Upper lobe of left lung (tissue), 6 donors: ENCODE results near the gene PDZD8. TPM values are rescaled to one million over a fixed set of nuclear protein-coding genes. Genes with fewer than 3 reads are reported as not detected.

Experiments used
- ATAC-seq, 2 donors: fragments of 200-7000 bp; cut with Tn5 transposase; one replicate each; pipeline ENCODE4 v1.9.1; 2022; ENCODE audit warnings: mild to moderate bottlenecking in 2 of 2, moderate library complexity in 2 of 2; ENCODE audit not compliant: low FRiP score in 2 of 2
- DNase-seq, 2 donors: peaks; one replicate each; pipeline ENCODE4 v3.0.0-alpha.2; 2019 to 2020
- H3K27ac ChIP-seq, 4 donors: fragments of 200-600 bp; sonication (generic); one replicate each; pipeline ENCODE4 v1.5.1; 2016 to 2019
- H3K27me3 ChIP-seq, 4 donors: fragments of 200-600 bp; sonication (generic); one replicate each; pipeline ENCODE4 v1.5.1; 2017 to 2019
- H3K36me3 ChIP-seq, 4 donors: fragments of 200-600 bp; sonication (generic); one replicate each; pipeline ENCODE4 v1.5.1; 2016 to 2019
- H3K4me1 ChIP-seq, 4 donors: fragments of 200-600 bp; sonication (generic); one replicate each; pipeline ENCODE4 v1.5.1; 2018 to 2019
- H3K4me3 ChIP-seq, 4 donors: fragments of 200-600 bp; sonication (generic); one replicate each; pipeline ENCODE4 v1.5.1; 2017 to 2019; ENCODE audit warnings: mild to moderate bottlenecking in 2 of 4, moderate library complexity in 1 of 4
- H3K9me3 ChIP-seq, 4 donors: fragments of 200-600 bp; sonication (generic); one replicate each; pipeline ENCODE4 v1.5.1; 2018 to 2019
- CTCF ChIP-seq, 6 experiments: fragments of 450-650 bp in 4 of 6; fragments of 200-600 bp in 2 of 6; sonication (generic) in 2 of 6; IDR thresholded peaks; one replicate each; pipeline ENCODE4 v1.5.1; 2016 to 2019; ENCODE audit warnings: antibody characterized with exemption in 6 of 6
- EP300 ChIP-seq, 4 donors: sonication (generic); formaldehyde crosslinking; IDR thresholded peaks; one replicate each; pipeline ENCODE4 v1.5.1; 2017; ENCODE audit warnings: antibody characterized with exemption in 4 of 4, control low read depth in 2 of 4
- POLR2A ChIP-seq, 4 donors: fragments of 450-650 bp; IDR thresholded peaks; one replicate each; pipeline ENCODE4 v1.5.1; 2016 to 2017; ENCODE audit warnings: antibody characterized with exemption in 4 of 4, mild to moderate bottlenecking in 2 of 4
- POLR2AphosphoS5 ChIP-seq, 2 donors: sonication (generic); formaldehyde crosslinking; IDR thresholded peaks; one replicate each; pipeline ENCODE4 v1.5.1; 2017; ENCODE audit warnings: antibody characterized with exemption in 2 of 2
- WGBS, 2 donors: methylation state at CpG; one replicate each; pipeline ENCODE4 v1.1.5; 2017 to 2018; 5-methylcytosine and 5-hydroxymethylcytosine counted together
- total RNA-seq, 6 donors: library from RNA; depleted of rRNA in 4 of 6; stranded (reverse); fragments of >200 nt in 4 of 6; gene quantifications; one replicate each; pipeline versions ENCODE4 v1.1.0 to v1.2.1, GENCODE V29; 2016 to 2021
- donor health status: DM: no; HTN: no; CAD: no; lungs with moderate emphysema.
- donor health status: DM: no; HTN: yes; CAD: no; lungs with severe emphysema.

PDZD8 gene
- total RNA-seq, 6 donors from 2014 or later, result 18.9 to 42.0 (median 34.0) TPM

- Histone ChIP-seq H3K27me3 (no peaks in the 10 kb centered on the region), H3K4me1 (peaks cover 16 to 38% (median 23%) of the 10 kb centered on the region in 4 donors), H3K36me3 (no peaks in the 10 kb centered on the region), H3K9me3 (no peaks in the 10 kb centered on the region), H3K4me3 (no peak overlapping the region), H3K27ac (no peak overlapping the region)
- DNase-seq (no peak), ATAC-seq (no peak)
- 96 to 97% methylated on average over 3 of the region's 3 CpGs for WGBS, 2 donors
- no peak for TF ChIP-seq POLR2A (IDR thresholded peaks at IDR 0.05)
- TF ChIP-seq POLR2AphosphoS5 (IDR thresholded peaks at IDR 0.05), result no peak
- no peak for TF ChIP-seq EP300 (IDR thresholded peaks at IDR 0.05)
- no peak for TF ChIP-seq CTCF (IDR thresholded peaks at IDR 0.05)
Observed at GRCh38 chr10:117346574-117346973, 28.7 kb downstream of the PDZD8 start.

GRCh38 chr10:117345143-117345542 lies 30.1 kb downstream of the PDZD8 start:
- Histone ChIP-seq H3K4me1 (peaks cover 16 to 32% (median 23%) of the 10 kb centered on the region in 4 donors), H3K4me3 (no peak overlapping the region)

GRCh38 chr10:117342641-117343040 lies 32.6 kb downstream of the PDZD8 start:
- H3K9me3 ChIP-seq, result no peaks in the 10 kb centered on the region
- no peaks in the 10 kb centered on the region for H3K27me3 ChIP-seq
- DNase-seq (no peak), ATAC-seq (no peak)
- H3K4me1 ChIP-seq, result peaks cover 14 to 19% (median 17%) of the 10 kb centered on the region in 4 donors
- 81 to 84% methylated on average over 5 of the region's 5 CpGs for WGBS, 2 donors
- no peak overlapping the region for H3K27ac ChIP-seq
- TF ChIP-seq EP300 (IDR thresholded peaks at IDR 0.05) (no peak), POLR2AphosphoS5 (IDR thresholded peaks at IDR 0.05) (no peak), POLR2A (IDR thresholded peaks at IDR 0.05) (no peak), CTCF (IDR thresholded peaks at IDR 0.05) (no peak)
- H3K36me3 ChIP-seq, result peaks cover 0 to 6% (median 0%) of the 10 kb centered on the region in 4 donors
- no peak overlapping the region for H3K4me3 ChIP-seq

More at GRCh38 chr10:117345143-117345542, 30.1 kb downstream of the PDZD8 start:
- peak in 1 of 2 donors; percentile 26 for ATAC-seq
- DNase-seq, result no peak
- H3K27ac ChIP-seq, result no peak overlapping the region
- peaks cover 0 to under 1% (median 0%) of the 10 kb centered on the region in 4 donors for H3K36me3 ChIP-seq
- H3K27me3 ChIP-seq, result no peaks in the 10 kb centered on the region
- no peak for TF ChIP-seq CTCF (IDR thresholded peaks at IDR 0.05)
- no peak for TF ChIP-seq POLR2AphosphoS5 (IDR thresholded peaks at IDR 0.05)
- no peak for TF ChIP-seq POLR2A (IDR thresholded peaks at IDR 0.05)
- TF ChIP-seq EP300 (IDR thresholded peaks at IDR 0.05), result no peak
- no peaks in the 10 kb centered on the region for H3K9me3 ChIP-seq

GRCh38 chr10:117341061-117341460 lies 34.2 kb downstream of the PDZD8 start:
- DNase-seq (no peak), ATAC-seq (no peak)
- 94% methylated on average over 4 of the region's 4 CpGs for WGBS, 2 donors
- H3K4me1 ChIP-seq, result peaks cover 14 to 19% (median 17%) of the 10 kb centered on the region in 4 donors
- TF ChIP-seq EP300 (IDR thresholded peaks at IDR 0.05) (no peak), POLR2AphosphoS5 (IDR thresholded peaks at IDR 0.05) (no peak), CTCF (IDR thresholded peaks at IDR 0.05) (no peak), POLR2A (IDR thresholded peaks at IDR 0.05) (no peak)
- no peaks in the 10 kb centered on the region for H3K9me3 ChIP-seq
- no peak overlapping the region for H3K4me3 ChIP-seq
- peaks cover 0 to 6% (median 0%) of the 10 kb centered on the region in 4 donors for H3K36me3 ChIP-seq
- no peaks in the 10 kb centered on the region for H3K27me3 ChIP-seq
- H3K27ac ChIP-seq, result no peak overlapping the region

- WGBS, 2 donors, result 92 to 94% methylated on average over 5 of the region's 5 CpGs
- no peak overlapping the region for H3K27ac ChIP-seq
Observed at GRCh38 chr10:117339979-117340378, 35.3 kb downstream of the PDZD8 start.

More at GRCh38 chr10:117339979-117340378, 35.3 kb downstream of the PDZD8 start:
- no peak for ATAC-seq
- Histone ChIP-seq H3K9me3 (no peaks in the 10 kb centered on the region), H3K27me3 (no peaks in the 10 kb centered on the region), H3K4me1 (peaks cover 5 to 12% (median 10%) of the 10 kb centered on the region in 4 donors), H3K36me3 (peaks cover 0 to 6% (median 0%) of the 10 kb centered on the region in 4 donors), H3K4me3 (no peak overlapping the region)
- TF ChIP-seq CTCF (IDR thresholded peaks at IDR 0.05), result no peak
- TF ChIP-seq POLR2A (IDR thresholded peaks at IDR 0.05), result no peak
- TF ChIP-seq POLR2AphosphoS5 (IDR thresholded peaks at IDR 0.05), result no peak
- TF ChIP-seq EP300 (IDR thresholded peaks at IDR 0.05), result no peak
- DNase-seq, result no peak
